GM18858 (cell line): ENCODE results near the gene SORCS3.
"Not testable (repeated sequence)": the region's sequence is repeated elsewhere in the genome, so short reads cannot be mapped to it uniquely, and the experiment has no call there.

Source experiments
- ATAC-seq: cut with Tn5 transposase; IDR thresholded peaks from one replicate; pipeline ENCODE4 v1.9.1; 2021; ENCODE audit not compliant: unreplicated experiment

Gene SORCS3

DNA sequence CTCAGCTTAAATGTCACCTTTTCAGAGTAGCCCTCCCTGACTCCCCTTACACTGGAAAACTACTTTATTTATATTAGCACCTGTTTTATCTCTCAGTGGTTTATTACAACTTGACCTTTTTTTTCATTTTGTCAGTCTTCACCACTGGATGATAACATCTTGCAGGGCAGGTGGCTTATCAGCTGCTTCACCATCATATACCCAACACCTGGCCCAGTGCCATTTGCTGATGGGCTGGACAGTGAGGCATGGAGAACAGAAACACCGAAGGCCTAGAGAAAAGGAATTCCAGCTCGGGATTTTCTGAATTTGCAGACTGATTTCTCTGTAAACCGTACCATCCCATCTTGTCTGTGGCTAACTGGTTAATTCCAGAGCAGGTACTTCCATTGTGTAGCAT, 48.5 kb downstream of the SORCS3 start:
- no peak for ATAC-seq

DNA sequence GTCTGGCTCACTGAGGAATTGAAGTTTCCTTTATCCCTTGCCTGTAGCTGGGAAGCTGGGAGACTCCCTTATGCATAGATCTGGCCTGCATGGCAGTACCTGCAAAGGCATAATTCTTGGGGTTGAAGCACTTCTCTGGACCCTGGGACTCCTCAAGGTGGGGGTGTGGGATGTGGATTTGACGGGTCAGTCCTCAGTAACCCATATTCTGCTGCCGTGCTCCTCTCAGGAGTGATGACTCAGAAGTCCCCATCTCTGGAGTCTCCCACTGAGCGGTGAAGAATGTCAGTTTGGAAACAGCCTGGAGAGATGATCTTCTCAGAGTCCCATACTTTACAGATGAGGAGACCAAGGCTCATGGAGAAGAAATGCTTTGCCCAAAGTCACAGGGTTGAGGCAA, 49.0 kb downstream of the SORCS3 start:
- no peak for ATAC-seq

DNA sequence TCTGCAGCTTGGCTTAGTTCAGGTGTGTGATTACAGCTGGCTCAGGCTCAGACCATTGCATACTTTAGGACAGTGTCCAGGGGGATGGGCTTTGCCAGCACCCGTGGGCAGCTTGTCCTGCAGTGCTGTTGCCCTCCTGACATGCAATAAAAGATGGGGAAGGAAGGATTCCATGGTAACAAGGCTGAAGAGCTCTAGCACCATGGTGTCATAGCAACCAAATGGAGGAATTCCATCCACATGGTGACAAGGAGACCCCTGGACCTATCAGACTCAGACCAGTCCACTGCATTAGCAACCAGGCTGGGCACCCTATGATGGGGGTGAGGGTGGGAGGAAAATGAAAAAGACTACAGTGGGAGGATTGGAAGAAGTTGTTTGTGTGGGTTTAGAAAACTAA, 49.9 kb downstream of the SORCS3 start:
- no peak for ATAC-seq

DNA sequence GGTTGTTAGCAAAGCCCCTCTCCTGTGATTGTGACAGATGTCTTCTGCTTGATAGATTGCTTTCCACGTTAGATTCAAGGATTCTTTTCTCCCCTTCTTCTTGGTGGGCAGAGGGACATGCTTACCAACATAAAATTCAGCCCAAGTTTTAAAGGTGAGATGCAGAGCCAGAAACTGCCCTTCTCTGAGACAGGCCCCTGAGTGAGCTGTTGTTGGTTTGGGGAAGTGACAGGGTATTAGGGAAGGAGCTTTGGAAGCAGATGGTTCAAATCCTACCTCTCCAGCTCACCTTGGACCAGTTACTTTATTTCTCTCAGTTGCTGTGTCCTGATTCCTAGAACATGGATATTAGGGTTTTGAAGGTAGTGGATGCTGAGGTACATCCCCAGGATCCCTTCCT, 53.0 kb downstream of the SORCS3 start:
- no peak for ATAC-seq

DNA sequence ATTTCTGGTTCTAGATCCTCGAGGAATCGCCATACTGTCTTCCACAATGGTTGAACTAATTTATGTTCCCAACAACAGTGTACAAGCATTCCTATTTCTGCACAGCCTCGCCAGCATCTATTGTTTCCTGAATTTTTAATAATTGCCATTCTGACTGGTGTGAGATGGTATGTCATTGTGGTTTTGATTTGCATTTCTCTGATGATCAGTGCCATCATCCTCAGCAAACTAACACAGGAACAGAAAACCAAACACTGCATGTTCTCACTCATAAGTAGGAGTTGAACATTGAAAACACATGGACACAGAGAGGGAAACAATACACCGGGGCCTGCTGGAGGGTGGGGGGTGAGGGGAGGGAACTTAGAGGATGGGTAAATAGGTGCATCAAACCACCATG, 62.2 kb downstream of the SORCS3 start:
- ATAC-seq: not testable (repeated sequence)

DNA sequence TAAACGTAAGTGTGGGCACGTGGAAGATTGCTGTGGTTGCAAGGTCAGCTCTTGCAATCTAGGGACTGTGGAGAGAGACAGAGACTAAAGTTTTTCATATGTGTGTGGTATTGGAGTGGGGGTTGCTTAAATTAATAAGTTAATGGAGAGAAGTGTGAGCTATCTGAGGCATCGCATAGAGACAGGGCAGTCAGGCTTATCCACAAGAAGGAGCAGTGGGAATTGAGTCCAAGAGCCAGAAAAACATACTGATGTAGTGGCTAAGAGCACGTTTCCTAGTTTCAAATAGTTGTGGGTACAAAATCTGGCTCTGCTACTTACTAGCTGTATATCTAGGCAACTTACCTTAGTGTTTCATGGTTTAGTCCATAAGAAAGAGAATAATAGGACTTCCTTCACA, 65.8 kb downstream of the SORCS3 start:
- ATAC-seq: no peak

DNA sequence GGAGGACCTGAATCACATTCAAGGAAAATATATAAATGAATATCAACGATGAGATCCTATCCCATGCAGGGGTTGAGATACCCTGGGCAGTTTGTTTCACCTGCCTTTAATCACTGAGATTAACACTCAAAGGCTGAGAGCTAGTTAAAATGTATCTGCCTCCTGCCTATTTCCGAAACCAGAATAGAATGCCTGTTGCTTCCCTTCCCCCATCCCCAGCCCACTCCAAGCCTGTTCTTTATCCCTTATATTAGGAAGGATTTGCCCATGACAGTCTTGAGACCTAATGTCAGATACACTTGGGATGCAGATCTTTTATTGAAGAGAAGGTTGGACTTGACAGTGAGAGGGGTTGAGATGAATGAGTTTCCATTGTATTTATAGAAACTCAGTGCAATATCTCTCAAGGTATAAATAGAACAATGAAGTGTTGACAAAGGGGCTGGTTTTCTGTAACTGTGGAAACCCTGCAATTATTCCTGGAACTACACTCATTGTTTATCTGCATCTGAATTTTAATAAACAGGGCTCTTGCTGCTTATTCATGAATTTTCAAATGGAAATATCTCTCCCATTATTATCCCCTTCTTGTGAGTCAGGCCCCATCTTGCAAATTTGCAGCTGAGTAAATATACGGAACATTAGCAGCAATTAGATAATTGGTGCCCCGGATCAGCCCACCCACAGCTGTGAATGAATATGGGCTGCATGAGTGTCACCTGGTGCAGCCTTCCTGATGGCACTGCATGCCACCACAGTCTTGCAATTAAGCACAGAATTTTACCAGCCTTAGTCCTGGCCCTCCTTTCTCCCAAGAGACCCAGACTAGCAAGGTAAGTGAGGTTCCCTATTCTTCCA, 66.7 kb downstream of the SORCS3 start:
- ATAC-seq: no peak

DNA sequence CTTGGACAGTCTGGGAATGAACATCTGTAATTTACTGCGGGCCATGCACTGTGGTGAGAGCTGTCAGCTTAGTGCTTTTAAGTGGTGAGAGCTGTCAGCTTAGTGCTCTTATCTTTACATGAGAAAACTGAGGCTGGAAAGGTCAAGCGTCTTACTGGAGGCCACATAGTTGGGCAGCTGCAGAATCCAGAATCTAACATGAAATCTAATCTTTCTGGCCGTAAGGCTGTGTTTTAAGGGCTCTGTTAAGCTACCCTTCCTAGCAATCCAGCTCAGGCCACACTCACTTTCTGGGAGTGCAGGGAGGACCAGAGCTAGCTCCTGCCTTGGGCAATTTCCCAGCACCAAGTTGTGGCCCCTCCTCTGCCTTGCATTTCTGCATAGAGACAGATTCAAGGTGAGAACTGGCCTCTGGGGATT, 70.2 kb downstream of the SORCS3 start:
- no peak for ATAC-seq

DNA sequence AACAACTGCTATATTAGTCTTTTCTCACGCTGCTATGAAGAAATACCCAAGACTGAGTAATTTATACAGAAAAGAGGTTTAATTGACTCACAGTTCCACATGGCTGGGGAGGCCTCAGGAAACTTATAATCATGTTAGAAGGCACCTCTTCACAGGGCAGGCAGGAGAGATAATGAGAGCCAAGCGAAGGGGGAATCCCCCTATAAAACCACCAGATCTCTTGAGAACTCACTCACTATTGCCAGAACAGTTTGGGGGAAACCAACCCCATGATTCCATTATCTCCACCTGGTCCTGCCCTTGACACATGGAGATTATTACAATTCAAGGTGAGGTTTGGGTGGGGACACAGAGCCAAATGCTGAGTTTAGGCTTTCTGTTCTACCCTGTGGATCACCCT, 89.5 kb downstream of the SORCS3 start:
- ATAC-seq: not testable (repeated sequence)

DNA sequence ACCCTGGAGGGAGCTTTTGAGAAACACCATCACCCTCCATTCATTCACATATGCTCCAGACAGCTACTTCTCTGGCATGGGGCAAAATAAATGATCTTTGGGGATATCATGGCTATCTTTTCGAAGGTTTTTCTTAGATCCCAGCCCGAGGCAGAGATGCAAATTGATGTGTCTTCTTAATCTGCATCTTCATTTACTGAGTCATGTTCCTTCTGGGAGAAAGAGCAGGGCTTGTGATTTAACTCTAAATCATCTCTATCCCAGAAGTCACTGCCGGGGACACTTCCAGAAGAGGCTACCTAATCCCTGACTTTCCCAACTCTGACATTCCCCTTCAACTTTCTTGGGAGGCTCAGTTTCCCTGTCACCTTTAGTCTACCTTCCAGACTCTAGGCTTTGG, 90.1 kb downstream of the SORCS3 start:
- no peak for ATAC-seq

DNA sequence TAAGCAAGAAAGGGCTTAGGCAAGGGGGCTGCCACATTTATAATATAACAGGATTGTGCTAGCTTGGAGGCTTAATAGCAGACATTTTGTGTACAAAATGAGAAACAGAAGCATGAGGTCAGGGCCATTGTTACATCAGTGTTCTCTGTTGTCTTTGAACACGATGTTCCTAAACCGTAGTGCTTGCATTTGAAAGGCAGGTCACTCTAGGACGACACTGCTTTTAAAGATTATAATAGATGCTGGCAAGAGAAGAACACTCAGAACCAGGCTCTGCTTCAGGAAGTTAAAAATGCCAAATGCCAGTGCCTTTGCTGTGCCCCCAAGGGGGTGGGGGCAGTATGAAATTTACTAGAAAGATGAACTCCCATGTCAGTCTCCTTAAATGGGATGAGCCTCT, 91.1 kb downstream of the SORCS3 start:
- ATAC-seq: no peak

DNA sequence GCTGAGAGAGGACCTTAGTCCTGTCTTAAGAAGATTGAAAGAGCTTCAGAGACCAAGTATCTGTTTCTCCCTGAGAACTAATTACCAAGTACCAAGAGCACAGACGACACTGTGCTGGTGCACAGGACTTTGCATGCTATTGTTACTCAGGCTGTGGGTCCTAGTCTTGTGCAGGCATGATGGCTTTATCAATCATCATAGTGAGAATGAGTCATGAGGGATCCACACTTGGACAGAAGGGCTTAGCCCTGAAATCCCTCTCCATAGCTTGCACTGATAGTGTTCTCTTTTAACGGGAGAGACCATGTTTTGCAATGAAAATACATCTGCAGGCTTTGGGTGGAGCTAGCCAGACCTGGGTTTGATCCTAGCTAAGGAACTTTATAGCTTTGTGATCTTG, 93.3 kb downstream of the SORCS3 start:
- no peak for ATAC-seq

DNA sequence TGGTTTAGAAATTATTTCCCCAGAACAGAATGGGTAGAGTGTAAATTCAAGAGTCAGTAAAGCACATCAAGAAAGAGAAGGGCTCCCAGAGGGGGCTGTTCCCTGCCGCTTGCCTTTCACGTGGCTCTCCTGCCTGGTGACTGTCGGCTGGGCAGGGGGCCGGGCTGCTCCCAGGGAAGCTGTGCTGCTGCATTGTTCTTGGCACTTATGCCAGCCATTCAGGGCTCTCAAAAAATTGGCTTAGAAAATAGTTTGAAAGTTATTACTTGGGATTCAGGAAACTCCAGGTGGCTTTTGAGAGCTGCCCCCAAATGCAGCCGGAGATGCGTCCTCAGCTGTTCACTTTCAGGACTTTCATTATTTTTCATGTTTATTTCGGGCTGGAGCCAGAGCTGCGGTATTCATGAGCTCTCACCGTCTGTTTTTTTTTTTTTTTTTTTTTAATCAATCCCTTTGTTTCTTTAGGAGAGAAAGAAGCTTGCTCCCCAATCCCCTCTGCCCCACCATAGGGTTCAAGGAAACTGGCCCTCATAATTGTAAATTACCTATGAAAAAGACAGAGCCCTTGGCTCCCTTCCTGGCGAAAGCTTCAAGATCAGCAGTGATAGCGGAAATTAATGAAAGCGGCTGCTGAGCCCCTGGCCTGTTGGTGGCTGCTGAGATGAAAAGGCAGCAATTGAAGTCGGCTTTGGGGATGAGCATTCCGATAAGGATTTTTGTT, 94.1 kb downstream of the SORCS3 start:
- ATAC-seq: no peak

DNA sequence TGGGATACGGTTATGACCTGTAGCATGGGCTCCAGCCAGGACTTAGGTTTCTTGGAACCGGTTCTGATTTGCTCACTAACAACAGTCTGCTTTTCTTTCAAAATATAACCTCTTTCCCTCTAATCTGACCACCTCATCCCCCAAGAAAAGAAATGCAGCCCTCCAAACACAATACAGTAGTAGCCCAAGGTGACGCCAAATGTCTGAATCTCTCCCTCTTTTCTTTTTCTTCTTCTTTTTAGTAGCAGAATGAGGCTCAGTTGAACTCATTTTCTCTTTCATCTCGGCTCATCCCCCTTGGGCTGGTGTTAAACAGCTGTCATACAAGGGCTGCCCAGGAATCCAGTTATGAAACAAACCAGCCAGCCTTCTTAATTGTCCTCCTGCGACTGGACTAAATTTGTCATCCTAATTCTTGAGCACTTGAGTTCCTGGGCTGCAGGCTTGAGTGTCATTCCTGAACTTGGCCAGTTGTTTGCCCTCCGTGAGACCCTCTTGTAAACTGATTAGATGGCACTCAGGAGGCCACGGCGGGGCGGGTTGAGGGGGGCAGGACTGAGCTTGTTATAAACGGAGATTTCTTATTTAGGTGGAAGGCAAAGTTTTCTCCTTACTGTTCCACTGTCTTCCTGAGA, 94.8 kb downstream of the SORCS3 start:
- no peak for ATAC-seq

DNA sequence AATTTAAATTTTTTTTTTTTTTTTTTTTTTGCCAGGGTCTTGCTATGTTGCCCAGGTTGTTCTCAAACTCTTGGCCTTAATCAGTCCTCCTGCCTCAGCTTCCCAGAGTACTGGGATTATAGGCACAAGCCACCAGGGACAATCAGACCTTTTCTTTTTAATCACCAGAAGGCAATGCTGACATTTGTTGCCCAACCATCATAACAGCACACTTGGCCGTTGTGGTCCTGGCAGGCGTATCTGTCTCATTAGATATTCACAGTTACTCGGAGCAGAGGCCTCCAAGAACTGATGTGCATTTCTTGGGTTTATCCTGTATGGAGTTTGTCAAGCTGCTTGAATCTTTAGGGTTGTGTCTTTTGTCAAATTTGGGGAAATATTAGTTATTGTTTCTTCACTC, 100.0 kb downstream of the SORCS3 start:
- ATAC-seq: no peak

DNA sequence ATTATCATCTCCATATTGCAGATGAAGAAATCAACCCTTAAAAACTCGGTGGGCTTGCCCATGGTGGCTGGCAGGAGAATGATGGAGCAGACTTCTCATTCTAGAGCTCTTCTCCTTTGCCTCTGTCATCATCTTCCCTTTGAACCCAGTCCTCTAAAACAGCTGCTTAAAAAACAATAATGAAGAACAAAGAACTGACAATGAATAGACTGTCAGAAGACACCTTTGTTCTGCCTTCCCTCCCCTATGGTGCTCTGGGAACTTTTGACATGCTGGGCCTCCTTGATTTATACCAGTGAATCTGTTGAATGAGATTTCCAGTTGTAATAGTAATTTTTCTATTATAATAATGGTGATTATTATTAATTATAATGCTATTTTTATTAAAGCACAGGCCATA, 103.0 kb downstream of the SORCS3 start:
- no peak for ATAC-seq

DNA sequence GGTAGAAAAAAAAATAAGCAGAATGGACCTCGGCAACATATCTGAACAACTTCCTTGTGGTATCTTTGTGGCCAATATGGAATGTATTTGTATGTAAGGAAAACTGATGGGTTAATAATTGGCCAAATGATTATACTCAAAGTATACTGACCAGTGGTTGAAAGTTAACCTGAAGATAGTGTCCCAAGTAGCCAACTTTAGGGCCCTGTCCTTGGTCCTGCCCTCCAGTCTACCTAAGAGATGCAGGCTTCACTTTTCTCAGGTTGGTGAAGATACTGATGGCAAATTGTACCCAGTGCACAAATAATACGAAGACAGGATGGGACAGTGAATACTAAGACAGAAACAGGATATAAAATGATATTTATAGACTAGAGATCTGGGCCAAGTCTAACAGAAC, 109.2 kb downstream of the SORCS3 start:
- ATAC-seq: no peak

DNA sequence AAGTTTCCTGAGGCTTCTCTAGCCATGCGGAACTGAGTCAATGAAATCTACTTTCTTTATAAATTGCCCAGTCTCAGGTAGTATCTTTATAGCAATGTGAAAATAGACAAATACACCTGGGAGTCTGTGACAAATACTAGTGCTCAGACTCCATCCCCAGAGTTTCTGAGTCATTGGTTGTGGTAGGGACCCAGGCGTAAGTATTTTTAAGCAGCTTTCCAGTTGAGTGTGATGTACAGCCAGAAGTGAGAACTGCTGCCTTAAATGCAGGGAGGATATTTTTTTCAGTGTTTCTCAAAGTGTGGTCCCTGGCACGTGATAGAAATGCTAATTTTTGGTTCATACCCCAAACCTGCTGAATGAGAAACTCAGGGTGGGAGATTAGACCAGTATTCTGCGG, 121.7 kb downstream of the SORCS3 start:
- no peak for ATAC-seq

DNA sequence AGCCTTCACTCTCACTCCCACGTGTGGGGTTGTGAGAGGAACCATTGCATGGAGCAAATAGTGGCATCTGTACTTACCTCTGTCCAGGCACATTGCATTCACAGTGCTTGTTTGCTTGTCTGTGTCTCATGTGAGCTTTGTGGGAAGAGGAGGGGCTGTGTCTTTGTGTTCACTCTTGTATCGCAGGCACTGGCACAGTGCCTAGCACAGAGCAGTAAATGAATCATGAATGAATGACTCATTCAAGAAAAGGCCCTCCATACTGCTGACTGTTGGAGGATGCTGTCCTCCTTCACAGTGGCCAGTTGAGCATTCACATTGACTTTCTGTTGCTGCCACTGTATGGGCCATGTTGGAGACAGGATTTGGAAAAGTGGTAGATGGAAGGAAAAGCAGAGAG, 125.3 kb downstream of the SORCS3 start:
- ATAC-seq: no peak

DNA sequence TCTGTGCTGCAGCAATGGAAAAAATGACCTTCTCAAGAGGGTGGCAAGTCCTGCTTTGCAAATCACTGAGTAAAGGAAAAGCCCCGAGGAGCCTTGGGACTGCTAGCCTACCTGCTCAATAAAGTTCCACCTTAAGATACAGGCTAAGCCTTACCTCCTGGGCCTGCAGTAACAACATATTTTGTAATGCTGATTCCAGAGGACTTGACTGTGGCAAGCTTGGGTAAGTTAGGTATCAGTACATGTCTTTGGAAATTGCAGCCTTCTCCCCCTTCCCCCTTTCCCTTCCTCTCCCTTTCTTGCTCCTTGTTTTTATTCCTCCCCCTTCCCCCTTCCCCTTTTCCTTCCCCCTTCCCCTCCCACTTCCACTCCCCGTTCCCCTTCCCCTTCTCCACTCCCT, 126.2 kb downstream of the SORCS3 start:
- no peak for ATAC-seq

DNA sequence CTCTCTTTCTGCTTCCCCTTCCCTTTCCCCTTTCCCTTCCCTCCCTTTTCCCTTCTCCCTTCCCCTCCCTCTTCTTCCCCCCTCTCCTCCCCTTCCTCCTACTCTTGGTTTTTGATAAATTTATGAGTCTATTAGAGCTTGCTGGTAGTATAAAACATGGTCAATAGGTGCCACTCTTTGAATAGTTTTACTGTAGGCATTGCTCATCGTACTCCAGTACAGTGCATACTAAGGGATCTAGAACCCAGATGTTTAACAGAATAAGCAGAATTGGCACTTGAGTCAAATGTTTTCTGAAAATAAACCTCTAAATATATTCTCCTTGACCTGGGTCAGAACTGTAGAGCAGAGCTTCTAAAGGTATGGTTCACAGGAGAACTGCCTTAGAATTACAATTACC, 126.7 kb downstream of the SORCS3 start:
- no peak for ATAC-seq

DNA sequence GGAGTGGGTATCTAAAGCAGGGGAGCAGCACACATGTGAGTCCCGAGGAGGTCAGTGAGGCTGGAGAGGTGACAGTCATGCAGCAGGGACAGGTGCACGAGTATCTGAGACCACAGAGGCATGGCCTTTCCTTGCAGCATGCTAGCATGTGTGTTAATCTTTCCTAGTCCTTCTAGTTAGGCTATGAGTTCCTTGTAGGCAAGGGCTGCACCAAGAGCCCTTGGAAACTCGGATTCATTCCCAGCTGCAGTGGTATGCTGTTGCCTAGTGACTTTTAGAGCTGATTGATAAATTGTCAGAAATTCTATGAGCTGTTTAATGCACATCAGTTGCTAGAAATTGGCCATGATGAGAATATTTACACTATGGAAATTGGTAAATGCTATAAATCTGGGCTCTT, 132.0 kb downstream of the SORCS3 start:
- ATAC-seq: no peak
